IPS-18c (cell line): ENCODE data around the gene COG2.
"Not testable (repeated sequence)": the region's sequence is repeated elsewhere in the genome, so short reads cannot be mapped to it uniquely, and the experiment has no call there.

Experiments
- H3K4me3 ChIP-seq: 2 replicates; pipeline ENCODE4 v1.7.0; 2013; ENCODE audit warnings: low read depth, mild to moderate bottlenecking, low read length, moderate library complexity; ENCODE audit not compliant: insufficient read depth
- H3K9me3 ChIP-seq: one replicate; pipeline ENCODE4 v1.6.1; 2013; ENCODE audit warnings: mild to moderate bottlenecking, low read length, moderate library complexity; ENCODE audit not compliant: control insufficient read depth, insufficient read depth

The COG2 gene, protein sequence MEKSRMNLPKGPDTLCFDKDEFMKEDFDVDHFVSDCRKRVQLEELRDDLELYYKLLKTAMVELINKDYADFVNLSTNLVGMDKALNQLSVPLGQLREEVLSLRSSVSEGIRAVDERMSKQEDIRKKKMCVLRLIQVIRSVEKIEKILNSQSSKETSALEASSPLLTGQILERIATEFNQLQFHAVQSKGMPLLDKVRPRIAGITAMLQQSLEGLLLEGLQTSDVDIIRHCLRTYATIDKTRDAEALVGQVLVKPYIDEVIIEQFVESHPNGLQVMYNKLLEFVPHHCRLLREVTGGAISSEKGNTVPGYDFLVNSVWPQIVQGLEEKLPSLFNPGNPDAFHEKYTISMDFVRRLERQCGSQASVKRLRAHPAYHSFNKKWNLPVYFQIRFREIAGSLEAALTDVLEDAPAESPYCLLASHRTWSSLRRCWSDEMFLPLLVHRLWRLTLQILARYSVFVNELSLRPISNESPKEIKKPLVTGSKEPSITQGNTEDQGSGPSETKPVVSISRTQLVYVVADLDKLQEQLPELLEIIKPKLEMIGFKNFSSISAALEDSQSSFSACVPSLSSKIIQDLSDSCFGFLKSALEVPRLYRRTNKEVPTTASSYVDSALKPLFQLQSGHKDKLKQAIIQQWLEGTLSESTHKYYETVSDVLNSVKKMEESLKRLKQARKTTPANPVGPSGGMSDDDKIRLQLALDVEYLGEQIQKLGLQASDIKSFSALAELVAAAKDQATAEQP

GRCh38 chr1:230642263-230642959 lies at the start of gene COG2:
COG2 (plus strand) TSS chr1:230642481; CDS start chr1:230642607, 126 bp downstream.
- H3K9me3 ChIP-seq = no peaks in the 10 kb centered on the region

DNA sequence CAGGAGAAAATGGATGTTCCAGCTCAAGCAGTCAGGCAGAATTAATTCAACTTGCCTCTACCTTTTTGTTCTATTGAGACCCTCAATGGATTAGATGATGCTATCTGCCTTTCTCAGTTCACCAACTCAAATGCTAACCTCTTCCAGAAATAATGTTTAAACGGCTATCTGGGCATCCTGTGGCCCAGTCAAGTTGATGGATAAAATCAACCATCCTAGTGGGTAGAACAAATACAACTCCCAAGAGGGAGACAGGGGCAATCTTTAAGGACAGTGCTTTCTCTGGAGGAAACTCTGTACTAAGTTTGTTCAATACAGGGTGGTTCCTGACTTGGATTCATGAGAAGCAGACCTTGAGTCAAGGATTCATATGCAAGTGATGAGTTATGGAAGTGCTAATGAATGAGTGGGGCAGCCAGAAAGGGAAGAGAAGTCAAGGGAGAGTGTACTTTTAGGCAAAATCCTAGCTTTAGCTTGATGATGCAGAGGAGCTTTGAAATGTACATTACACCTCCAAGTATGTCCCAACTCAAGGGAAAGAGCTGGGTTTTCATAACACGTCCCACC lies 49.4 kb upstream of the COG2 start:
- H3K4me3 ChIP-seq = no peak overlapping the region
- no peaks in the 10 kb centered on the region for H3K9me3 ChIP-seq

More at GRCh38 chr1:230642263-230642959, at the start of gene COG2:
- peak within 1 kb of the TSS; percentile 99 for H3K4me3 ChIP-seq

- Histone ChIP-seq H3K9me3 (no peaks in the 10 kb centered on the region), H3K4me3 (no peak overlapping the region)
Measured at GRCh38 chr1:230594214-230594773, 48.0 kb upstream of the COG2 start.

- Histone ChIP-seq H3K4me3 (no peak overlapping the region), H3K9me3 (peaks cover 6% of the 10 kb centered on the region)
Measured at GRCh38 chr1:230595181-230595580, 47.1 kb upstream of the COG2 start.

GRCh38 chr1:230596306-230596705 lies 46.0 kb upstream of the COG2 start:
- no peak overlapping the region for H3K4me3 ChIP-seq
- H3K9me3 ChIP-seq = peaks cover 6% of the 10 kb centered on the region

- no peak overlapping the region for H3K4me3 ChIP-seq
- peaks cover 11% of the 10 kb centered on the region for H3K9me3 ChIP-seq
Measured at GRCh38 chr1:230598745-230599144, 43.5 kb upstream of the COG2 start.

GRCh38 chr1:230599926-230600656 lies 42.2 kb upstream of the COG2 start:
- Histone ChIP-seq H3K4me3 (no peak overlapping the region), H3K9me3 (peaks cover 11% of the 10 kb centered on the region)

GRCh38 chr1:230600657-230601400 lies 41.5 kb upstream of the COG2 start:
- peaks cover 11% of the 10 kb centered on the region for H3K9me3 ChIP-seq
- not testable (repeated sequence) for H3K4me3 ChIP-seq

- no peaks in the 10 kb centered on the region for H3K9me3 ChIP-seq
- no peak overlapping the region for H3K4me3 ChIP-seq
Measured at GRCh38 chr1:230609208-230609607, 33.1 kb upstream of the COG2 start.

GRCh38 chr1:230610589-230610988 lies 31.7 kb upstream of the COG2 start:
- H3K4me3 ChIP-seq = no peak overlapping the region
- H3K9me3 ChIP-seq = no peaks in the 10 kb centered on the region

DNA sequence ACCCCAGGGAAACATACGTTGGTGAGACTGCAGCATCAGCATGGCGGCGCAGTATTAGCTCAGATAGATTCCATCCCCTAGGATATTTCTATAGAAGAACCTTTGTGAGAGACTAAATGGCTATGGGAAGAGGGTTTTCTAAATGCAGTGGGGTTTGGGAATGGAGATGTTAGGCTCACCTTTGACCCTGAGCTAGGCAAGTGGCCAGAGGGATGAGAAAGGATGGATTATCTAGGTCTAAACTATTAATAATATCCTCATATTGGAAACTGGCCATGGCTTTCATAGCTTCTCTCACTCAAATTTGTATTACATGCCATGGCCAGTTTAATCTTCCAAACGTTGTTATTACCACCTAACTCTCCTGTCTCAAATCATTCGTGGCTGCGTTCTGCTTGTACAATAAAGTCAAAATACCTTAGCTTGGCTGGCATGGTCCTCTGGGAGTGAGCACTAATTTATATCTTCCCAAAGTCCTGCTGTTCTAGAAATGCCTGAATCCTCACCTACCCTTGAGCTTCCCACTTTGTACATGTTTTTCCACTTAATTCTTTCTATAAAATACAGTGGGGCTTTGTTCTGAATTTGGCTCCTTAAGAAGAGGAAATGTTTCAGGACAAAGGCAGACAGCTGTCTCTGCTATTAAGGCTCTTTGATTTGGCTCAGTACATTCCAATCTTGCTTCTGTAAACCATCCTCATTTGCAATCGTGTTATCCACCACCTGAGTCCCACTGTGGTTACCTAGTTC lies 31.0 kb upstream of the COG2 start:
- no peaks in the 10 kb centered on the region for H3K9me3 ChIP-seq
- no peak overlapping the region for H3K4me3 ChIP-seq

GRCh38 chr1:230611878-230612235 lies 30.4 kb upstream of the COG2 start:
- no peaks in the 10 kb centered on the region for H3K9me3 ChIP-seq

GRCh38 chr1:230612651-230613050 lies 29.6 kb upstream of the COG2 start:
- H3K4me3 ChIP-seq = no peak overlapping the region
- peaks cover 2% of the 10 kb centered on the region for H3K9me3 ChIP-seq

More at GRCh38 chr1:230611878-230612235, 30.4 kb upstream of the COG2 start:
- no peak overlapping the region for H3K4me3 ChIP-seq

DNA sequence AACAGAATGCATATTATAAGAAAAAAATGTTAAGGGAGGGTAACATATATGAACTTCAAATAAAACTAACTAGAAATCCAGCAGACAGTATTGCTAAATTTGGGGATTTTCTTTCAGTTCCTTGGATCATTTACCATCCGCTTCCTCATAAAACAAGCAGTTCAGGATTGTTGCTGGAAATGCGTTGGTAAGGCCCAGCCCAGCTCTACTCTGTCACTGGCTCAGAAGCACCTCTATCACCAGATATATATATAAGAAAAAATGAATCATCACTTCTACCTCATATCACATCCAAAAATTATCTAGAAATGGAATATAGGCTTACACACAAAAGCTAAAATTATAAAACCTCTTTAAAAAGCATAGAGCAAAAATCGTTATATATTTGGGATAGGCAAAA lies 28.2 kb upstream of the COG2 start:
- H3K4me3 ChIP-seq = no peak overlapping the region
- peaks cover 2% of the 10 kb centered on the region for H3K9me3 ChIP-seq

- peaks cover 2% of the 10 kb centered on the region for H3K9me3 ChIP-seq
- H3K4me3 ChIP-seq = no peak overlapping the region
Measured at GRCh38 chr1:230618537-230618936, 23.7 kb upstream of the COG2 start.
